ENCODE results near the gene PROZ.
A peak's percentile ranks its signal among the peaks of the same experiment; 100 is the strongest.
"Not testable (repeated sequence)": the region's sequence is repeated elsewhere in the genome, so short reads cannot be mapped to it uniquely, and the experiment has no call there.

PROZ gene

DNA sequence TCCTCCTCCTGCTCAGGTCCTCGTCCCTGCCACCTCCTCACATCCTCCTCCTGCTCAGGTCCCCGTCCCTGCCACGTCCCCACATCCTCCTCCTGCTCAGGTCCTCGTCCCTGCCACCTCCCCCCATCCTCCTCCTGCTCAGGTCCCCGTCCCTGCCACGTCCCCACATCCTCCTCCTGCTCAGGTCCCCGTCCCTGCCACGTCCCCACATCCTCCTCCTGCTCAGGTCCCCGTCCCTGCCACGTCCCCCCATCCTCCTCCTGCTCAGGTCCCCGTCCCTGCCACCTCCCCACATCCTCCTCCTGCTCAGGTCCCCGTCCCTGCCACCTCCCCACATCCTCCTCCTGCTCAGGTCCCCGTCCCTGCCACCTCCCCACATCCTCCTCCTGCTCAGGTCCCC lies 3.5 kb downstream of the PROZ start:
- not testable (repeated sequence) for H3K23ac ChIP-seq (ENCODE audit: low read length in 2 of 2); H3K4me2 ChIP-seq (ENCODE audit: low read length, poor library complexity, severe bottlenecking); H2AK5ac ChIP-seq (ENCODE audit: low read length, severe bottlenecking); H3K27ac ChIP-seq (ENCODE audit: low read length, poor library complexity, severe bottlenecking); H2BK15ac ChIP-seq (ENCODE audit: low read depth, poor library complexity, severe bottlenecking); H3K4ac ChIP-seq (ENCODE audit: low read depth in 1 of 2, low read length in 2 of 2); H3K4me3 ChIP-seq (ENCODE audit: insufficient read depth in 1 of 2, low read depth in 1 of 2, low read length in 2 of 2); H2BK12ac ChIP-seq (ENCODE audit: low read length in 2 of 2); H3K14ac ChIP-seq (ENCODE audit: low read length in 2 of 2); H3K9me3 ChIP-seq (ENCODE audit: control insufficient read depth, low read length); H3K9ac ChIP-seq (ENCODE audit: low read length); H4K91ac ChIP-seq (ENCODE audit: low read length); H4K8ac ChIP-seq (ENCODE audit: low read length); H2BK5ac ChIP-seq (ENCODE audit: low read depth, low read length, poor library complexity, severe bottlenecking); DNase-seq; H2AFZ ChIP-seq (ENCODE audit: low read depth, low read length); H3K79me1 ChIP-seq (replicated peaks; ENCODE audit: low read length, poor library complexity, severe bottlenecking); H3K36me3 ChIP-seq (ENCODE audit: control insufficient read depth in 1 of 2, insufficient read depth in 2 of 2, low read depth in 1 of 2, low read length in 2 of 2); H2BK120ac ChIP-seq (ENCODE audit: low read depth, low read length); H3K18ac ChIP-seq (ENCODE audit: low read depth in 1 of 2, low read length in 2 of 2)
- WGBS: 88% methylated on average over 6 of the region's 13 CpGs
- peaks cover 17 to 32% of the 10 kb centered on the region in 2 experiments for H3K27me3 ChIP-seq (ENCODE audit: control insufficient read depth in 1 of 2, insufficient read depth in 1 of 2, low read length in 2 of 2)
- peaks cover 13% of the 10 kb centered on the region for H3K4me1 ChIP-seq (ENCODE audit: control insufficient read depth, insufficient read depth, low read depth, low read length)

DNA sequence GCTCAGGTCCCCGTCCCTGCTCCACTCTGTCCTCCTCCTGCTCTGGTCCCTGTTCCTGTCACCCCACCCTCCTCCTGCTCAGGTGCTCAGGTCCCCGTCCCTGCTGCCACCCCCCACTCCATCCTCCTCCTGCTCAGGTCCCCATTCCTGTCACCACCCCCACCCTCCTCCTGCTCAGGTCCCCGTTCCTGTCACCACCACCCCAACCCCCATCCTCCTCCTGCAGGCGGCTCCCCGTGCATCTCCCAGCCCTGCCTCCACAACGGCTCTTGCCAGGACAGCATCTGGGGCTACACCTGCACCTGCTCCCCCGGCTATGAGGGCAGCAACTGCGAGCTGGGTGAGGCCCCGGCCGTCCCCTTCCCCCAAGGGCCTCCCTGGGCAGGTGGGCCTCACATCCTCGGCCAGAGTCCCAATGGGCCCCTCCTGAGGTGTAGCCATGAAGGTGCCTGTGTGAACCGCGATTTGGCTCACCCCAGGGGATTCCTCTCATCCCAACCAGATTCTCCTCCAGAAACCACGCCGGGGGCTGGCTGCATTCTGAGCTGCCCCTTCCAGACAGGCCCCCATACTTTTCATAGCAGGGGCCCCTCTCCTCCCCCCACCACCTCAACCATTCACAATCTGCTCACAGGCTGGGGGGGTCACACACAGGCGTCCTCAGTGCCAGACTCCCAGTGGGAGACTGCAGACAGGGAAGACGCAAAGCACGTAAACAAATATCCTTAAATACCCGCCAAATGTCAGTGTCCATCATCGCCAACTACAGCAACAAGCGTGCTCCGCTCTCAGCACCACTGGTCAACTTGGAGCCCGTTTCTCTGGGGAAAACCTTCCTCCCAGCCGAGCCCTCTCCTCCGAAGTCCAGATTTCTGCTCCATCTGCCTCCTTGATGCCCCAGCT lies 4.6 kb downstream of the PROZ start:
- Histone ChIP-seq H2BK120ac (ENCODE audit: low read depth, low read length) (no peak overlapping the region), H3K4me1 (ENCODE audit: control insufficient read depth, insufficient read depth, low read depth, low read length) (peaks cover 13% of the 10 kb centered on the region), H3K4ac (ENCODE audit: low read depth in 1 of 2, low read length in 2 of 2) (no peak overlapping the region), H3K18ac (ENCODE audit: low read depth in 1 of 2, low read length in 2 of 2) (no peak overlapping the region), H3K27me3 (ENCODE audit: control insufficient read depth in 1 of 2, insufficient read depth in 1 of 2, low read length in 2 of 2) (peaks cover 17 to 32% of the 10 kb centered on the region in 2 experiments), H3K14ac (ENCODE audit: low read length in 2 of 2) (peak overlapping the region in 1 of 2 experiments; percentile 37), H3K4me3 (ENCODE audit: insufficient read depth in 1 of 2, low read depth in 1 of 2, low read length in 2 of 2) (peak overlapping the region in 1 of 2 experiments; percentile 19), H3K9ac (ENCODE audit: low read length) (no peak overlapping the region), H2AK5ac (ENCODE audit: low read length, severe bottlenecking) (no peak overlapping the region), H3K79me1 (replicated peaks; ENCODE audit: low read length, poor library complexity, severe bottlenecking) (no peaks in the 10 kb centered on the region), H2BK15ac (ENCODE audit: low read depth, poor library complexity, severe bottlenecking) (no peak overlapping the region), H3K23ac (ENCODE audit: low read length in 2 of 2) (no peak overlapping the region), H2AFZ (ENCODE audit: low read depth, low read length) (no peak overlapping the region), H3K9me3 (ENCODE audit: control insufficient read depth, low read length) (no peaks in the 10 kb centered on the region), H2BK12ac (ENCODE audit: low read length in 2 of 2) (peak overlapping the region in 1 of 2 experiments; percentile 63), H3K36me3 (ENCODE audit: control insufficient read depth in 1 of 2, insufficient read depth in 2 of 2, low read depth in 1 of 2, low read length in 2 of 2) (peaks cover 2% of the 10 kb centered on the region in 2 experiments), H2BK5ac (ENCODE audit: low read depth, low read length, poor library complexity, severe bottlenecking) (no peak overlapping the region), H4K8ac (ENCODE audit: low read length) (peak overlapping the region; percentile 14), H4K91ac (ENCODE audit: low read length) (peak overlapping the region; percentile 46), H3K4me2 (ENCODE audit: low read length, poor library complexity, severe bottlenecking) (no peak overlapping the region), H3K27ac (ENCODE audit: low read length, poor library complexity, severe bottlenecking) (no peak overlapping the region)
- DNase-seq: no peak
- WGBS: 62% methylated on average over 25 of the region's 25 CpGs

- Histone ChIP-seq H3K4me2 (ENCODE audit: low read length, poor library complexity, severe bottlenecking) (no peak overlapping the region), H3K4me1 (ENCODE audit: control insufficient read depth, insufficient read depth, low read depth, low read length) (peaks cover 6% of the 10 kb centered on the region), H3K36me3 (ENCODE audit: control insufficient read depth in 1 of 2, insufficient read depth in 2 of 2, low read depth in 1 of 2, low read length in 2 of 2) (peaks cover 6 to 11% of the 10 kb centered on the region in 2 experiments), H3K4me3 (ENCODE audit: insufficient read depth in 1 of 2, low read depth in 1 of 2, low read length in 2 of 2) (no peak overlapping the region), H4K8ac (ENCODE audit: low read length) (no peak overlapping the region), H3K23ac (ENCODE audit: low read length in 2 of 2) (no peak overlapping the region), H3K27me3 (ENCODE audit: control insufficient read depth in 1 of 2, insufficient read depth in 1 of 2, low read length in 2 of 2) (peaks cover 17 to 30% of the 10 kb centered on the region in 2 experiments), H2BK120ac (ENCODE audit: low read depth, low read length) (no peak overlapping the region), H3K27ac (ENCODE audit: low read length, poor library complexity, severe bottlenecking) (no peak overlapping the region), H3K14ac (ENCODE audit: low read length in 2 of 2) (no peak overlapping the region), H3K18ac (ENCODE audit: low read depth in 1 of 2, low read length in 2 of 2) (no peak overlapping the region), H2AFZ (ENCODE audit: low read depth, low read length) (no peak overlapping the region), H2AK5ac (ENCODE audit: low read length, severe bottlenecking) (no peak overlapping the region), H3K79me1 (replicated peaks; ENCODE audit: low read length, poor library complexity, severe bottlenecking) (no peaks in the 10 kb centered on the region), H3K9me3 (ENCODE audit: control insufficient read depth, low read length) (no peaks in the 10 kb centered on the region), H2BK5ac (ENCODE audit: low read depth, low read length, poor library complexity, severe bottlenecking) (no peak overlapping the region), H2BK15ac (ENCODE audit: low read depth, poor library complexity, severe bottlenecking) (no peak overlapping the region), H4K91ac (ENCODE audit: low read length) (no peak overlapping the region), H2BK12ac (ENCODE audit: low read length in 2 of 2) (no peak overlapping the region), H3K4ac (ENCODE audit: low read depth in 1 of 2, low read length in 2 of 2) (no peak overlapping the region), H3K9ac (ENCODE audit: low read length) (no peak overlapping the region)
- no peak for DNase-seq
- 91% methylated on average over 12 of the region's 12 CpGs for WGBS
These were observed 6.0 kb downstream of the PROZ start for GRCh38 chr13:113164492-113164891.

GRCh38 chr13:113166266-113166665 lies 7.8 kb downstream of the PROZ start:
- no peak overlapping the region for H3K27ac ChIP-seq (ENCODE audit: low read length, poor library complexity, severe bottlenecking)
- H3K9me3 ChIP-seq (ENCODE audit: control insufficient read depth, low read length): no peaks in the 10 kb centered on the region
- peaks cover 16% of the 10 kb centered on the region for H3K4me1 ChIP-seq (ENCODE audit: control insufficient read depth, insufficient read depth, low read depth, low read length)
- H2AFZ ChIP-seq (ENCODE audit: low read depth, low read length): no peak overlapping the region
- no peak overlapping the region for H3K18ac ChIP-seq (ENCODE audit: low read depth in 1 of 2, low read length in 2 of 2)
- no peak for DNase-seq
- H3K27me3 ChIP-seq (ENCODE audit: control insufficient read depth in 1 of 2, insufficient read depth in 1 of 2, low read length in 2 of 2): peaks cover 13% of the 10 kb centered on the region in 2 experiments
- no peak overlapping the region for H3K9ac ChIP-seq (ENCODE audit: low read length)
- H2AK5ac ChIP-seq (ENCODE audit: low read length, severe bottlenecking): no peak overlapping the region
- 96% methylated on average over 10 of the region's 10 CpGs for WGBS
- H2BK15ac ChIP-seq (ENCODE audit: low read depth, poor library complexity, severe bottlenecking): no peak overlapping the region
- no peak overlapping the region for H3K14ac ChIP-seq (ENCODE audit: low read length in 2 of 2)
- no peak overlapping the region for H4K91ac ChIP-seq (ENCODE audit: low read length)
- no peak overlapping the region for H3K4ac ChIP-seq (ENCODE audit: low read depth in 1 of 2, low read length in 2 of 2)
- H3K79me1 ChIP-seq (replicated peaks; ENCODE audit: low read length, poor library complexity, severe bottlenecking): no peaks in the 10 kb centered on the region
- H3K4me2 ChIP-seq (ENCODE audit: low read length, poor library complexity, severe bottlenecking): no peak overlapping the region
- H4K8ac ChIP-seq (ENCODE audit: low read length): no peak overlapping the region
- H3K23ac ChIP-seq (ENCODE audit: low read length in 2 of 2): peak overlapping the region in 1 of 2 experiments; percentile 40
- no peak overlapping the region for H2BK5ac ChIP-seq (ENCODE audit: low read depth, low read length, poor library complexity, severe bottlenecking)
- H2BK12ac ChIP-seq (ENCODE audit: low read length in 2 of 2): no peak overlapping the region
- no peak overlapping the region for H2BK120ac ChIP-seq (ENCODE audit: low read depth, low read length)
- no peak overlapping the region for H3K4me3 ChIP-seq (ENCODE audit: insufficient read depth in 1 of 2, low read depth in 1 of 2, low read length in 2 of 2)
- H3K36me3 ChIP-seq (ENCODE audit: control insufficient read depth in 1 of 2, insufficient read depth in 2 of 2, low read depth in 1 of 2, low read length in 2 of 2): peaks cover 11 to 24% of the 10 kb centered on the region in 2 experiments
